ENCODE results near the gene MRPS23.

MRPS23 gene

GRCh38 chr17:57834146-57834741 lies 15.6 kb downstream of the MRPS23 start:
- DNase-seq, result no peak

DNA sequence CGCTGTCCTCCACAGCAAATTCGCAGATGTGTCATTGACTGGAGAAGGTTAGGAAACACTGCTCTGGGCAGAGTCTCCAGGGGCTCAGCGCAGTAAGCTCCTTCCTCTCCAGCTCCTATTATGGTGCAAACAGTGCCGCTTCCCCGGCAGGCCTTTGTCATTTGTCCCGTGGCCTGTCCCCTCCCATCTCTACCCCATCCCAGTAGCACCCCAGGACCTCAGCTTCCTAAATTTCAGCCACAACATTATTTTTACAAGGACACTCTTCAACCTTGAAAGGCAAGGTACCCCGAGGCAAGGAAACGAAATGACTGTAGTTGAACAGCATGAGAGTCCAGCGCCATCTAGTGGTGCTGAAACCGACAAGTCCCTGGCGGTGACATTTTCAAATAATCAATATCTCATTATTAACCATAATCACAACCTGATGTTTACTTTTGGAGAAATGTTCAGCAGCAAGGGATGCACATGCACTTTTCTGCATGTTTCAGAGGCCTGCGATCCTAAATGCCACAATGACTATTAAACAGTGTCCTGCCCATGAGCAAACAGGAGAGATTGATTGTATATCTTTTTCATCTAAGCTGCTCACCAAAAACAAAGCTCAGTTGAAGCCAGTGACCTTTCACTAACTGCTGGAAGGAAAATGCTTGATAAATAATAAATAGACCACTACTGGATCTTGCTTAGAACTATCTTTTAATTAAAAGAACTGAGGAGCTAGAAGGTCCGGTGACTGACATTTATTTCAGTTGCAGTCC lies 16.5 kb downstream of the MRPS23 start:
- no peak for DNase-seq

GRCh38 chr17:57832314-57833178 lies 17.3 kb downstream of the MRPS23 start:
- DNase-seq, result no peak

GRCh38 chr17:57830880-57831279 lies 19.0 kb downstream of the MRPS23 start:
- no peak for DNase-seq

DNA sequence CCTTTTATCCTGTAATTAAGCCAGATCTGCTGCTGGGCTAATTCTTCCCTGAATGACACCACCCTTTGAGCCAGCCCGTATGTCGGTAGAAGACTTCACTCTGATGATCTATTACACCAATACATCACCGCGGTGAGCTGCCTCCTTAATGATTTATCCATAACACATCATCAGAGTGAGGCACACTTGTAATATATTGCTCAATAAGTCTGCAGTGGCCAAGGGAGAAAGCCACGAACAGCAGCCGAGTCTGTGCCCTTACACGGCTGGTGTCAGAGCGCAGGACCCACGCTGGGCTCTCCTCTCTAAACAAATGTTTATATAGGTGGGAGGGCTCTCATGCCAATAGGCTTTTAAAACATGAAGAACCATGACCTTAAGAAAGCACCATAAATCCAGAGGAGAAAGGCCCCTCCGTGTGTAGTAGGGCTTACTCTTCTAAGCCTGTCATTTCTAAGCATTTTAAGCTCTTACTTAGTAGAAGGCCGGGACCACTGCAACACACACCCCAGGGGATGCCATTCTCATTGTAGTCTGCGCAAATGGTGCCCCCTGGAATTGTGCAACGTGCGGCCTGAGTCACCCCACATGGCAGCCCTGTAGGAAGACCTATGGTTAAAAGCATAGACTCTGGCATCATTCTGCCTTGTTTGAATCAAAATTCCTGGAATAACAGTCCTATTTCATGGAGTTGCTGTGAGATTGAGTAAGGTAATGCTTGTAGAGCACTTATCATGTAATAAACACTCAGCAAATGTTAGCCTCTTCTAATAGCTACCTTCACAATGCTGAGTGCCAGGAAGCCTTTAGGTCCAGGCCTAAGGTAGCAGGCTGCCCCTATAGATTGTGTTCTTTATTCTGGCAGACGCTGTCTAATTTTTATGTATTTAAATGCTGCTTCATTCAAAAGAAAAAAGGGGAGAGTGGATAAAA lies 26.1 kb downstream of the MRPS23 start:
- no peak for DNase-seq

GRCh38 chr17:57819867-57820266 lies 30.0 kb downstream of the MRPS23 start:
- DNase-seq, result no peak

GRCh38 chr17:57819285-57819684 lies 30.6 kb downstream of the MRPS23 start:
- DNase-seq, result no peak

- DNase-seq, result no peak
These were observed 31.8 kb downstream of the MRPS23 start for GRCh38 chr17:57818066-57818465.

- no peak for DNase-seq
These were observed 32.5 kb downstream of the MRPS23 start for GRCh38 chr17:57817299-57817698.

- no peak for DNase-seq
These were observed 35.4 kb downstream of the MRPS23 start for GRCh38 chr17:57814421-57814820.

- no peak for DNase-seq
These were observed 38.1 kb downstream of the MRPS23 start for GRCh38 chr17:57811638-57812280.

GRCh38 chr17:57810721-57811637 lies 38.9 kb downstream of the MRPS23 start:
- DNase-seq, result no peak

DNA sequence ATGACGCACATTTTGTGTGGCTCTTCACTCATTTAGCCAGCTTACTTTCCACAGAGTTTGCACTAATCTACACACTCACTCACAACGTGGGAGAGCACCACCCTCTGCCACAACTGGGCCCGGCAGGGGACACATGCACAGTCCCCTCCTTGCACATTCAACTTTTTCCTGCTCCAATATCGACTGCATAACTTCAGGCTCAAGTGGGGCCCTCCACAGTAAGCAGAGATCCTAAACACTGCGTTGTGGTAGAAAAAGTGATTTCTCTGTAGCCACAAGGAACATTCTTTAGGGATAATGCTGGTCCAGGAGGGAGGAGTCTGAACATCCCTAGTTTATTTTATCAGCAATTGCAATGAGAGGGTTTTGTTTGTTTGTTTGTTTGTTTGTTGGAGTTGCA lies 40.0 kb downstream of the MRPS23 start:
- no peak for DNase-seq

DNA sequence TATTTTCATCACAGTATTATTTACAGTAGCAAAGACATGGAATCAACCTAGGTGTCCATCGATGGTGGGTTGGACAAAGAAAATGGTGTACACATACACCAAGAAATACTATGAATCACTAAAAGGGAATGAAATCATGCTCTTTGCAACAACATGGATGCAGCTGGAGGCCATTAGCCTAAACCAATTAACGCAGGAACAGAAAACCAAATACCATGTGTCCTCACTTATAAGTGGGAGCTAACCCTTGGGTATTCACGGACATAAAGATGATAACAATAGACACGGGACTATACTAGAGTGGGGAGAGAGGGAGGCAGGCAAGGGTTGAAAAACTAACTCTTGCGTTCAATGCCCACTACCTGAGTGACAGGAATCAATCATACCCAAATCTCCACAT lies 41.0 kb downstream of the MRPS23 start:
- DNase-seq, result no peak

DNA sequence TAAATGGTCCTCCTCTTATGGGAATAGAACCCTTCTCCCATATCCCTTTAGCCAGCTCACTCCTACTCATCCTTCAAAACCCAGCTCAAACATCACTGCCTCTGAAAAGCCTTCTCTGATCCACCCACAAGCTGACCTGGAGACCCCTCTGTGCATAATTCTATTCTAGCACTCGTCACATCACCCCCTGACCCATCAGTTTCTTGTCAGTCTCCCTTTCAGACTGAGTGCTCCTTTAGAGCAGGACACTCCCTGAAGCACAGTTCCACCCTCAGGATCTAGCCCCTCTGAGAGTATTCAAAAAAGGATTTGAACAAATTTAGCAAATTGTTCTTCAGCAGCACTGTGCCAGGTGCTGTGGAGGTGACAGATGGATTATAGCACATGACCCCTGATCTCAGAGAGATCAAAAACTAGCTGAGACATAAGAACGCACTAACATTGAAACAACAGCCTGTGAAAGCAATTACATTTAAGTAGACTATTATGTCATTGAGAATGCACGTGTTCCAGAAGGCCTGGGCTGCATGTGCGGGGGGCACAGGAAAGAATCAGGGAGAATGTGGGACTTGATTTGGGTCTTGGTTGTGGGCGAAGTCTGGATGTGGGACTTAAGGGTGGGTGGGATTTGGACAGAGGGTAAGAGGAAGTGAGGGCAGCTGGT lies 43.5 kb downstream of the MRPS23 start:
- no peak for DNase-seq

DNA sequence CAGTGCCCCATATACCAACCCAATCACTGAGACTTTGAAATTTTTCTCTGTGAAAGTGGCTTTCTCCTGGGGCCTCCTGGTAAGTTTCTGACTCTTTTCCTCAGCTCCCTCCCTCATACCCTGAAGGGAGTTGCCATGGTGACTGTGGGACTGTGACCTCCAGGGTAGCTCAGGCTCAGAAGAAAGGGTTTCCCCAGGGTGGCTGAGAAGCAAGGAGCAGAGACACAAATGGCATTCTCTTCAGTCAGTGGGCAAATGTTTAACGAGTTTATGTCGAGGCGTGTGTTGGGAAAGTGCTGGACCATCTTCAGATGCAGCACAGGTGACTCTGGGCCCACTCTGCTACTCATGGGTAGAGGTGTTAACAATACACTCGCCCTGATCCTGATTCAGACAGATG lies 46.8 kb downstream of the MRPS23 start:
- DNase-seq, result no peak

DNA sequence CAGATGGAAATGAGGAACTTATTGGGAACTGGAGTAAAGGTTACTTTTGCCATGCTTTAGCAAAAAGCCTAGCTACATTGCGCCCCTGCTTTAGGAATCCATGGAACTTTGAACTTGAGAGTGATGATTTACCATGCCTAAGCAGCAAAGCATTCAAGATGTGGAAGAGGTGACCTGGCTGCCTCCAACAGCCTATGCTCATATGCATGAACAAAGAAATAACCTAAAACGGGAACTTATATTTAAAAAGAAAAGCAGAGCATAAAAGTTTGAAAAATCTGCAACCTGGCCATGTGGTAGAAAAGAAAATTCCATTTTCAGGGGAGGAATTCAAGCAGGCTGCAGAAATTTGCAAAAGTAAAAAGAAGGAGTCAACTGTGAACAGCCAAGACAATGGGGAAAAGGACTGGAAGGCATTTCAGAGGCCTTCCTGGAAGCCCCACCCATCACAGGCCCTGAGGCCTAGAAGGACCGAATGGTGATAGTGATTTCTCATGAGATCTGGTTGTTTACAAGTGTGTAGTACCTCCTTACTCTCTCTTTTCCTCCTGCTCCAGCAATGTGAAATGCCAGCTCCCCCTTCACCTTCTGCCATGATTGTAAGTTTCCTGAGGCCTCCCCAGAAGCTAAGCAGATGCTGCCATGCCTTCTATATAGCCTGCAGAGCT lies 48.7 kb downstream of the MRPS23 start:
- DNase-seq, result no peak

GRCh38 chr17:57794841-57795240 lies 55.0 kb downstream of the MRPS23 start:
- no peak for DNase-seq

- DNase-seq, result no peak
These were observed 61.1 kb downstream of the MRPS23 start for GRCh38 chr17:57788725-57789124.

GRCh38 chr17:57785022-57785421 lies 64.8 kb downstream of the MRPS23 start:
- DNase-seq, result no peak

Measured in activated gamma-delta T cell (primary cell).